DOHH2 (cell line): ENCODE results near the gene TMEM38B.

Experiments used
- H3F3A ChIP-seq: fragments of 200-600 bp; sonication (generic), shearing (Covaris generic); 2 replicates; pipeline ENCODE4 v1.6.0; 2016; ENCODE audit warnings: antibody characterized with exemption, mild to moderate bottlenecking; ENCODE audit not compliant: control insufficient read depth, insufficient read depth
- H3K27ac ChIP-seq: fragments of 200-600 bp; sonication (generic); 2 replicates; pipeline ENCODE4 v1.5.1; 2014; ENCODE audit warnings: low read depth, mild to moderate bottlenecking, low read length, moderate library complexity
- H3K27me3 ChIP-seq: fragments of 200-600 bp; sonication (generic); 2 replicates; pipeline ENCODE4 v1.6.1; 2014; ENCODE audit warnings: mild to moderate bottlenecking, low read length, mixed read lengths; ENCODE audit not compliant: control insufficient read depth
- H3K36me3 ChIP-seq: fragments of 200-600 bp; sonication (generic); 2 replicates; pipeline ENCODE4 v1.6.1; 2014; ENCODE audit warnings: mild to moderate bottlenecking, low read length, moderate library complexity, mixed read lengths; ENCODE audit not compliant: control insufficient read depth
- H3K4me1 ChIP-seq: fragments of 200-600 bp; sonication (generic); 2 replicates; pipeline ENCODE4 v1.6.1; 2014; ENCODE audit warnings: mild to moderate bottlenecking, low read length, mixed read lengths; ENCODE audit not compliant: control insufficient read depth
- H3K4me2 ChIP-seq: fragments of 200-600 bp; sonication (generic); 2 replicates; pipeline ENCODE4 v1.6.0; 2014; ENCODE audit warnings: mild to moderate bottlenecking, low read length, moderate library complexity
- H3K4me3 ChIP-seq: fragments of 200-600 bp; sonication (generic); 2 replicates; pipeline ENCODE4 v1.5.1; 2014; ENCODE audit warnings: mild to moderate bottlenecking, low read length, mixed read lengths
- H3K79me2 ChIP-seq: fragments of 200-600 bp; sonication (generic); 2 replicates; pipeline ENCODE4 v1.6.1; 2014; ENCODE audit warnings: mild to moderate bottlenecking, low read length, mixed read lengths; ENCODE audit not compliant: control insufficient read depth
- H3K9me2 ChIP-seq: fragments of 200-600 bp; sonication (generic); replicated peaks from 2 replicates; pipeline ENCODE4 v1.6.1; 2014; ENCODE audit warnings: mild to moderate bottlenecking, low read length, mixed read lengths; ENCODE audit not compliant: control insufficient read depth
- H3K9me3 ChIP-seq: fragments of 200-600 bp; sonication (generic); 2 replicates; pipeline ENCODE4 v1.6.1; 2014; ENCODE audit warnings: antibody characterized with exemption, low read length, mixed read lengths; ENCODE audit not compliant: control insufficient read depth, insufficient read depth
- H4K20me1 ChIP-seq: fragments of 200-600 bp; sonication (generic); 2 replicates; pipeline ENCODE4 v1.6.0; 2014; ENCODE audit warnings: low read depth, mild to moderate bottlenecking, antibody characterized with exemption, low read length, moderate library complexity; ENCODE audit not compliant: control insufficient read depth, insufficient read depth
- CTCF ChIP-seq: fragments of 200-600 bp; sonication (generic); IDR thresholded peaks from one replicate; pipeline ENCODE4 v1.5.1; 2014; ENCODE audit warnings: antibody characterized with exemption, mild to moderate bottlenecking, low read depth, low read length; ENCODE audit not compliant: poor library complexity, severe bottlenecking
- EZH2phosphoT487 ChIP-seq: fragments of 200-600 bp; sonication (generic); IDR thresholded peaks from 2 replicates; pipeline ENCODE4 v1.6.1; 2017; ENCODE audit warnings: borderline replicate concordance, mild to moderate bottlenecking, antibody characterized with exemption, low read length, moderate library complexity, mixed read lengths

The TMEM38B gene

GRCh38 chr9:105694190-105694847 is at the start of gene TMEM38B:
TMEM38B (plus strand) TSS chr9:105694541; CDS start chr9:105694661, 120 bp downstream.
- H3K4me3 ChIP-seq: peak within 1 kb of the TSS; percentile 87
- 0 out of 2 replicates have a peak, but pooled peaks cover 4% of the 10 kb centered on the region for H3K27me3 ChIP-seq
- no peak within 1 kb of the TSS for H3K27ac ChIP-seq
- H3K36me3 ChIP-seq: no peaks in the 10 kb centered on the region
- H3K9me2 ChIP-seq: no peaks in the 10 kb centered on the region
- H3F3A ChIP-seq: no peaks in the 10 kb centered on the region
- TF ChIP-seq CTCF: no peak
- TF ChIP-seq EZH2phosphoT487: no peak
- H3K4me1 ChIP-seq: peaks cover 20% of the 10 kb centered on the region
- peak within 1 kb of the TSS; percentile 98 for H3K4me2 ChIP-seq
- H3K79me2 ChIP-seq: peaks cover 42% of the 10 kb centered on the region
- no peaks in the 10 kb centered on the region for H3K9me3 ChIP-seq
- no peaks in the 10 kb centered on the region for H4K20me1 ChIP-seq

- Histone ChIP-seq H3K36me3 (no peaks in the 10 kb centered on the region), H3K9me3 (no peaks in the 10 kb centered on the region), H4K20me1 (no peaks in the 10 kb centered on the region), H3K4me1 (peaks cover 8% of the 10 kb centered on the region; the same call in 1 of the 2 replicates), H3K27me3 (no peaks in the 10 kb centered on the region), H3K4me2 (no peak overlapping the region), H3K27ac (no peak overlapping the region), H3K4me3 (no peak overlapping the region), H3K79me2 (no peaks in the 10 kb centered on the region), H3F3A (0 out of 2 replicates have a peak, but pooled peaks cover 2% of the 10 kb centered on the region), H3K9me2 (no peaks in the 10 kb centered on the region)
- TF ChIP-seq EZH2phosphoT487 (no peak), CTCF (no peak)
Observed at GRCh38 chr9:105646879-105647594, 47.3 kb upstream of the TMEM38B start.

GRCh38 chr9:105647595-105648349 is 46.6 kb upstream of the TMEM38B start:
- Histone ChIP-seq H3K27me3 (no peaks in the 10 kb centered on the region), H3K27ac (no peak overlapping the region), H3K4me1 (peaks cover 8% of the 10 kb centered on the region; the same call in 1 of the 2 replicates), H3F3A (0 out of 2 replicates have a peak, but pooled peaks cover 2% of the 10 kb centered on the region), H4K20me1 (no peaks in the 10 kb centered on the region), H3K9me3 (no peaks in the 10 kb centered on the region), H3K4me3 (no peak overlapping the region), H3K4me2 (no peak overlapping the region), H3K36me3 (no peaks in the 10 kb centered on the region), H3K79me2 (no peaks in the 10 kb centered on the region), H3K9me2 (no peaks in the 10 kb centered on the region)
- TF ChIP-seq EZH2phosphoT487 (no peak), CTCF (no peak)
